ENCODE measurements around the gene FMN1.
"Not testable (repeated sequence)": the region's sequence is repeated elsewhere in the genome, so short reads cannot be mapped to it uniquely, and the experiment has no call there.

- not testable (repeated sequence) for TF ChIP-seq CTCF (IDR thresholded peaks at IDR 0.05; ENCODE audit: poor library complexity, severe bottlenecking); POLR2AphosphoS5 (IDR thresholded peaks at IDR 0.05); EZH2 (IDR thresholded peaks at IDR 0.05; ENCODE audit: borderline replicate concordance, insufficient read depth, low read length, poor library complexity, severe bottlenecking); RAD21 (conservative IDR thresholded peaks at IDR 0.05); TAF1 (IDR thresholded peaks at IDR 0.05; ENCODE audit: low read depth); REST (IDR thresholded peaks at IDR 0.05; ENCODE audit: borderline replicate concordance); MXI1 (conservative IDR thresholded peaks at IDR 0.05; ENCODE audit: poor library complexity, severe bottlenecking); SMC3 (conservative IDR thresholded peaks at IDR 0.05; ENCODE audit: poor library complexity); EP300 (conservative IDR thresholded peaks at IDR 0.05; ENCODE audit: poor library complexity, severe bottlenecking)
Measured at GRCh38 chr15:32846671-32847070, 347.8 kb downstream of the FMN1 start.
